Measurements from ENCODE around the gene GPRC5D.

GPRC5D gene

DNA sequence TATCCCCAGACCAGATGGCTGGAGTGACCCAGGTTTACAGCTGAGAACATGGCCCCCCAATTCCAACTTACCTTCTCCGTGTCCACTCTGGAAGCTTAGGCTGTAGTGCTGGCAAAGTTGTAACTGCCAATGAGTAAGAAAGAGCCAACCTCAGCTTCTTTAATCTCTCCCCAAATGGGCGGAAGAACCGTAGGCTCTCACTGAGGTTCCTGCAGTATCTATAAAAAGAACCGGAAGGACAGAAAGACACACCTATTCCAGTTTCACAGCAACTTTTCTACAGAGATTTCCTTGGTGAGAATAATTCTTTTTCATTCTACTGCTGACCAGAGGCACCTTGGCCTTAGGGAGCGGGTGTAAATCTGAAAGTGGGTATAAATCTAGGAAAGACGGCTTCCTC lies at the start of gene GPRC5D:
Gene GPRC5D (minus strand): TSS at position 135 of the 400 bp plus-strand sequence. CDS start 1,786 bp downstream, outside the sequence.
- DNase-seq = no peak

DNA sequence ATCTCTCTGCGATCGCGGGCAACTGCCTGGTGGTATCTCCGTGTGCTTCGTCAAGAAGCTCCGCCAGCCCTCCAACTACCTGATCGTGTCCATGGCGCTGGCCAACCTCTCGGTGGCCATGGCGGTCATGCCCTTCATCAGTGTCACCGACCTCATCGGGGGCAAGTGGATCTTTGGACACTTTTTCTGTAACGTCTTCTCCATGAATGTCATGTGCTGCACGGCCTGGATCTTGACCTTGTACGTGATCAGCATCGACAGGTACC lies 49.7 kb upstream of the GPRC5D start:
- DNase-seq = no peak

DNA sequence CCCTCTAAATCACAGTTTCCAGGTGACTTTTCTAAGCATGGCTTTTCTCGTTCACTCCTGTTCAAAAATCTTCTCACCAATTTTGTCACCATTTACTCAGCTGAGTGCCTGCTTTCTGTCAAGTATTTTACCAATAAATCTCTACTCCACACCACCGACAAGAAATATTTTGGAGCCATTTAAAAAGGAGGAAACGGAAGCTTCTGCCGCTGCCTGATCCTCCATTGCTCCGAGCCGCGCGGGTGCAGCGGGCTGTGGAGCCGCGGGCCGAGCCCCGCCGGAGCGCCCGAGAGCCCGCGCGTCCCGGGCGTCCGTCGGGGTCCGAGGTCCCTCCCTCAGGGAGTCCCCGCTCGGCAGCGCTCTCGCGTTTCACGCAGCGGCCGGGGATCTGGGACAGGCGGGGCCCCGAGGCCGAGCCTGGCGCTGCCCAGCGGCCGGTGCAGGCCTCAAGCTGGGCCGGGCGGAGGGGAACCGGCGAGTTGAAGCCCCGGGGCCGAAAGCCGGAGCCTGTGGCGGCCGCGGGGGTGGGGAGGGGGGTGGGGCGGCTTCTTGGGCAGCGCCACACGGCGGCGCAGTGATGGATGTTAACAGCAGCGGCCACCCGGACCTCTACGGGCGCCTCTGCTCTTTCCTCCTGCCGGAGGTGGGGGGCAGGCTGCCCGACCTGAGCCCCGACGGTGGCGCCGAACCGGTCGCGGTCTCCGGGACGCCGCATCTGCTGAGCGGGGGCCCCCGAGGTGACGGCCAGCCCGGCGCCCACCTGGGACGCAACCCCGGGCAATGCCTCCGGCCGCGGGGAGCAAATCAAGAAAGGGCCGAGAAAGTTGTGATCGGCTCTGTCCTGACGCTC lies 49.2 kb upstream of the GPRC5D start:
- peak in 1 of 2 experiments; percentile 30 for DNase-seq

DNA sequence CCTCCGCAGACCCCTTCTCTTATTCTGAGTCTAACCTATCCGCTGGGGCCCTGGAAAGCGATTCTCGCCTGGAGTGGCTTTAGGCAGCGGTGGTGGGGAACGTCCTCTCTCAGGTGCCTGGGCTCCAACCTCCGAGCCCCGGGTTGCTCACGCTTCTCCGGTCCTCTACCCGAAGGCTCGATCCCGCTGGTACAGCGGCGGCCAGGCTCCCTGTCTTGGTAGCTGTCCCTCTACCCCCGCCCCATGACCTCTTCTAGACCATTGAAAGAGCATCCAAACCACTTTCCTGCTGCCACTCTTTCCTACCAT lies 48.6 kb upstream of the GPRC5D start:
- DNase-seq = peak in 1 of 2 experiments; percentile 21

DNA sequence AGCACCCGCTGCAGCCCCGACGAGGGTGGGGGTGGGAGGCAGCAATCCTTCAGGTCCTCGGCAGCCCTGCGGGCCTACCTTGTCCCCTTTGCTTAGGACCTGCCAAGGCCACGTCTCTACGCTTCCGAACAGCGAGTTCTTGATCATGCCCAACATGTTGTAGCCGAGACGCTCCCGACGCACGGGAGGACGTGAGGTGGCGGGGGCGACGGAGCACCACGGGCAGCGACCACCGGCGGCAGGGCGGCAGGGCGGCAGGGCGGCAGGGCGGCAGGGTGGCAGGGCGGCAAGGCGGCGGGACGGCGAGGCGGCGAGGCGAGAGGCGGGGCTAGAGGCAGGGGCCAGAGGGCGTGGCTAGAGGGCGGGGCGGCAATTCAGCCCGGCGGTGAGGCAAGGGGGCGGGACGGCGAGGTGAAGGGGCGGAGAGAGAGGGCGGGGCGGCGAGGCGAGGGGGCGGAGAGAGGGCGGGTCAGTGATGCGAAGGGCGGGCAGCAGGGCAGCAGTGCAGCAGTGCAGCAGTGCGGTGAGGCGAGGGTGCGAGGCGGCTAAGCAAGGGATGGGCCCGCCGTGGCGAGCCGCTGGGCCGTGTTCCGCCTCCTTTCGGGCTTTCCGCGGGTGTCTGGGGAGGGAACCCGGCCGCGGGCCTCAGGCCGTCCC lies 48.1 kb upstream of the GPRC5D start, which contains the start of gene HEBP1:
Gene HEBP1 (minus strand): TSS at position 307 of the 657 bp plus-strand sequence. CDS start 151 bp downstream, at position 156.
- peak; percentile 91 to 98 for DNase-seq

DNA sequence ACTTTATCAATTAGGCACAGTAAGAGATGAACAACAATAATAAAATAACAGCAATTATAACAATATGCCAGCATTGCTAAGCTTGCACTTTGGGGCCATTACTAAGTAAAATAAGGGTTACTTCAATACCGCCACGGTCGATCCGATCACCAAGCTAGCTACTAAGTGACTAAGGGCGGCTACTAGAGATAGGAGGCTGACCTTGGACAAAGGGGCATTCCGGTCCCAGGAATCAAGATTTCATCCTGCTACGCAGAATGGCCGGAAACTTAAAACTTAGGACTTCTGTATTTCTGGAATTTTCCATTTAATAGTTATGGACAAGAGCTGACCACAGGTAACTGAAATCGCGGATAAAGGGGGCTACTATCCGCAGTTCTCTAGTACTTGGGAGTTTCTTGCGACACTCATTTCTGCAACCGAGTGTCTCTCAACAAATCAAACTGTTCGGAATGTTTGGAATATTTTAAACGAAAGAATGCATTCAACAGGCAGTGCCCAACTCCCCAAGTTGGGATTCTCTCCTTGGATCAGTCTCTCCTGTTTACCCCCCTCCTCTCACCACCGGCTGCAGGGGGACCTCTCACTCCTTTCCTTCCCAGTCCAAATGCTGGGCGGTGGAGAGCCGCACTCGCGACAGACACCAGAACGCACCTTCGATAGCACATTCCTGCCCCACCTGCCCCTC lies 47.4 kb upstream of the GPRC5D start:
- DNase-seq = no peak

DNA sequence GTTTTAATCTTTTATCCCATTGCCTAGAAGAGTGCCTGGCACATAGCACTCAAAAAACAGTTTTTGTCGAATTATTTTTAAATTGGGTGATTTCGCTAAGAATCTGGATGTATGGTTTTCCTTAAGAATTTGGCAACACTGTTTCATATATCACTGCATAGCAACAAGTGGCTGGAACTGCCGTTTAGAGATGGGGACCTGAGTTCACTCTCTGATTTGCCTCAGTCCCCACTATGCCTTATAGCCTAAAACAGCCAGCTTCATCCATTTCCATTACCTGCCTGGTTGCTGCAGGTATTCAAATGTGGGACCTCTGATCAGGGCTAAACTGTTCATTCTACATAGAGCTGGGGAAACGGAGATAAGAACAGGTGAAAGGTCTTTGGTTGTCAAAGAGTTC lies 46.3 kb upstream of the GPRC5D start:
- no peak for DNase-seq

DNA sequence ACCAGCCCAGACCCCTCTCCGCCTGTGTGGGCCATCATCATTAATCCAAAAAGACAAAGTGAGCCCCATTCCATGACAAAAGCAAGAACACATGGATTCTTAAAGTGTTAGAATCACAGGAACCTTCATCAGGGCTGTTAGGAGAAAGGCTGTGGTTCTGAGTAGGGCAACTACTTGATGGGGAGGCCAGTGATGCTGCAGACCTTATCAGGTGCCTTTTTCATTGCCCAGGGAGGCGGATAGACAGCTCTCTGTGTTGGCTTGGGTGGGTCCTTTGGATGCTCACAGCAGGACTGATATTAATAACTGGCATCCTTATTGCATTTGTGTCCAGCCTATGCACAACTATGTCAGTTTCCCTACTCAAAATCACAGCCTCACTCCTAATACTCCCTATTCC lies 45.8 kb upstream of the GPRC5D start:
- no peak for DNase-seq

DNA sequence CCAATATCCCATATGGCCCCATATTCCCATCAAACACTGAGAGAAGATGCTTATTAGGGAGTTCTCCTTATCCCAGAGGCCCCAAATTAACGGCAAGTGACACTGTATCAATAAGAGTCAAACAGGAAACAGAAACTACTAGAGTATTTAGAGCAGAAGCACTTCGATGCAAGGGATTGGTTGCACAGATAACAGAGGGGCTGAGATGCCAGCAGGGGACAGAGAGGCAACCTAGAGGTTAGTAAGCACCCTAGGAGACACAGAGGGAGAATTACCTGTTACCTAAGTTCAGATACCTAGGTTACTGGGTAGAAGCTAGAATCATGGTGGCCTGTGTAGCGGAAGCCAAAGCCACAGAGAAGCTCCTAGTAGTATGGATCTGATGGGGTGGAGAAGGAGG lies 45.2 kb upstream of the GPRC5D start:
- DNase-seq = no peak

DNA sequence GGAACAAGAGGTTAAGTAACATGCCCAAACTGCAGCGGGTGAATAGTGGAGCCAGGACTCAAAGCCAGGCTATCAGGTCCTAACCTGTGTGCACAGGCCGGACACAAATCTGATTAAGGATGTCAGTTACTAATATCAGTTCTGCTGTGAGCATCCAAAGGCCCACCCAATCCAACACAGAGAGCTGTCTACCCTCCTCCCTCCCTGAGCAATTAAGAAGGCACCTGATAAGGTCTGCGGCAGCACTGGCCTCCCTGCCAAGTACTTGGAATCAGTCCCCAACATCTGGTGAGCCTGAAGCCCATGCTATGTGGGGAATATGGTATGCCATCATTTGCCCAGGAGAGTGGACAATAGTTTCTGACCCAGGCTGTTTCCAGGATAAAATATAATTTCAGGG lies 44.2 kb upstream of the GPRC5D start:
- no peak for DNase-seq

DNA sequence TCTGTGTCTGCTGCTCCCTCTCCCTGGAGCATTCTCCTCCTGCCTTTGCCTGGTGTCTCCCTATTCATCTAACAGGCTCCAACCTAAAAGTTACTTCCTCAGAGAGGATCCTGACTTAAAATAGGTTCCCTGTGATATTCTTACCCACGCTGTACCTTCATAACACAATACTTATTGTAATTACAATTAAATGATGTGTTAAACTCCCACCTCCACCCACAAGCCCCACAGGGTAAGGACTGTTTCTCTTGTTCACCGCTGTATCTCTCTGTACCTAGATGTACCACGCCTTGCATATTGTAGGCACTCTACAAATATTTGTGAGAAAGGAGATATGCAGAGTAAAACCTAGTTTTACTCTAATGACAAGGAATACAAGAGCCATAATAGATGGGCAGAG lies 43.1 kb upstream of the GPRC5D start:
- no peak for DNase-seq

DNA sequence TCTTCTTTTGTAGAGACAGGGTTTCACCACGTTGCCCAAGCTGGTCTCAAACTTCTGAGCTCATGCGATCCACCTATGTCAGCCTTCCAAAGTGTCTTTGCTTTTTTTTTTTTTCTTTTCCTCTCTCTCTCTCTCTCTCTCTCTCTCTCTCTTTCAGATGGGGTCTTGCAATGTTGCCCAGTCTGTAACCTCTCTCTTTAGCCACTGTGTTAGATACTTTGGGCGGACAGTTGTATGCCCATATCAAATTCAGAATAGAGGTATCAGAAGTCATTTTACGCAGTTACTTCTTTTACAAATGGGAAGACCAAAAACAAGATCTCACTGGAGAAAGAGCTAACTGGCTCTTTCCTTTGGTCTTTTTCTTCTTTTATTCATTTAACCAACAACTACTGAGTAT lies 41.4 kb upstream of the GPRC5D start:
- no peak for DNase-seq

DNA sequence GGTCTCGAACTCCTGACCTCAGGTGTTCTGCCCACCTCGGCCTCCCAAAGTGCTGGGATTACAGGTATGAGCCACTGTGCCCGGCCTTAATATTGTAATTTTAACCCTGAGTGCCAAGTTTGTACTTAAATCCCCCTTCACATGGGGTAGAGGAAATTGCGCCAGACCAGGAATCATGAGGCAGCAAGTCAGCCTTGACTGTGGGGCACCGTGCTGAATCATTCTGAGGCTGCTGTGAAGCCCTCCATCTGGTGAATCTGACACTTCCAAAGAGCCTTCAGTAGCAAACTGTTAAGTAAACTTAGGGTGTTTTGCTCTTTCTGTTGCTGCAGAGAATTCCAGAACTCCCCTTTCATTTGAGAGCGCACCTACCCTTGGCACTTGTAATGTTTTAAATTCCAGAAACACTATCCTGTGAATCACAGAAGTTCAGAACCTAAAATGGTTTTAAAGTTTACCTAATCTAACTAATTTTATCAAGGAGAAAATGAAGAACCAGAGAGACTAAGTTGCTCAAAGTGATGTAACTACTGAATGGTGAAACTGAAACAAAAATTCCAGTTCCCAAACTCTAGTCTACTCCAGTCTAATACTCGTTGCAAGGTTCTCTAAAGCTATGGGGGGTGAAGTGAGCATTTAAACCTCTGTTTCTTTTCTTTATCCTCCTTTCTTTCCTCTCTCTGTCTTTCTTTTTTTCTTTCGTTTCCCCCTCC lies 40.6 kb upstream of the GPRC5D start:
- no peak for DNase-seq

DNA sequence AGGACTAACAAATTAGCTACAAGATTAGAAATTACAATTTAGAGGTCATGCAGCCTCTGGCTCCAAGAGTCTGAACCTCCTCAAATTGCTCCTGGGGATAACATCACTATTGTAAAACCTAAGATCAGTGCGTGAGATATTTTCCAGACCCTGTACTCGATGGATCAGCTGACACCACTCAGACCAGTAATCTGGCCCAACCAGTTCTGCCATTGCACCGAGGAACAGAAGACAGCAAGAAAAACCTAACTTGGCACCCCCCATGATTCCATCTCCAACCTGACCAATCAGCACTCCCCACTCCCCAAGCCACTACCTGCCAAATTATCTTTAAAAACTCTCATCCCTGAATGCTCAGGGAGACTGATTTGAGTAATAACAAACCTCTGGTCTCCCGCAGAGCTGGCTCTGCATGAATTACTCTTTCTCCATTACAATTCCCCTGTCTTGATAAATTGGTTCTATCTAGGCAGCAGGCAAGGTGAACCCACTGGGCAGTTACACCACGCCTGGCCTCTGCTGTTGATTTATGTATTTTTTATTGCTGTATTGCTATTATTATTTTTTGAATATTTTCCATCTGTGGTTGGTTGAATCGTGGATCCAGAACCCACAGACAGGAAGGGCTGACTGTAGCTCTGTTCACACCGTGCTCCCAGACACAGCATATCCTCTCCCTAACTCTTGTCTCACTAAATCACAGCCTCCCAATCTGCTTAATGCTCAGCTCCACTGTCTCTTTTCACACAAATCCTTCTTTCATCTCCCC lies 38.9 kb upstream of the GPRC5D start:
- no peak for DNase-seq

DNA sequence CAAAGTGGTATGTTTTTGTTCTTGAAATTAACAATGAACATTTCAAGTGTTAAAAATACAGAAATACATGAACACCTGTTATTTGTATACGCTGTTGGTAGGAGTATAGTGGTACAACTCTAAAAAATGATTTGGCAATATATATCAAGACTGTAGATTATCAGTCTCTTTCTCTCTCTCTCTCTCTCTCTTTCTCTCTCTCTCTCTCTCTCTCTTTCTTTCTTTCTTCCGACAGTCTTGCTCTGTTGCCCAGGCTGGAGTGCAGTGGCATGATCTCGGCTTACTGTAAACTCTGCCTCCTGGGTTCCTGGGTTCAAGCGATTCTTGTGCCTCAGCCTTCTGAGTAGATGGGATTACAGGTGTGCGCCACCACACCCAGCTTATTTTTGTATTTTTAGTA lies 35.5 kb upstream of the GPRC5D start:
- DNase-seq = no peak

DNA sequence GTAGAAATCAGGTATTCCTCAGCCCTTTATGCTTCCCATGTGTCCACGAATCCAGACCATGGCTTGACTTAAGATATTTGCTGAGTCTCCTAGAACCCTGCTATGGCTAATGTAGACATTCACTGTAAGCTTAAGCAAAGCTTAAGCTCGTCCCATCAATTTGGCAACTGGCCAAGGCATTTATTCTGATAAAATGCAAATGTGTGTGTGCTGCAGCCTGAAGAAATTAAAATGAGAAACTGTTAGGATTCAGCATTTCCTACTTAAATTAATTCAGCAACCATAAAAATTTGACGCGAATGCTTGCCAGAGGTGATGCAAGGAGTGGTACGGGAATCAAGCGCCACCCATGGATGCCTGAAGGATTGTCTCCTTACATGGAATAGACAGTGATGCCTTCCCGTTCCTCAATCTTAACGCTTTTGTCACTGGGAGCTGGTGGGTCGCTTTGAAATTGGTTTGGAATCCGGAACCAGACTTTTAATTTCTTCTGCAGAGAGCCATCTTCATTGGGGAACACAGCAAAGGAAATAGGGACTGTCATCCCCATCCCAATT lies 34.9 kb upstream of the GPRC5D start:
- no peak for DNase-seq

DNA sequence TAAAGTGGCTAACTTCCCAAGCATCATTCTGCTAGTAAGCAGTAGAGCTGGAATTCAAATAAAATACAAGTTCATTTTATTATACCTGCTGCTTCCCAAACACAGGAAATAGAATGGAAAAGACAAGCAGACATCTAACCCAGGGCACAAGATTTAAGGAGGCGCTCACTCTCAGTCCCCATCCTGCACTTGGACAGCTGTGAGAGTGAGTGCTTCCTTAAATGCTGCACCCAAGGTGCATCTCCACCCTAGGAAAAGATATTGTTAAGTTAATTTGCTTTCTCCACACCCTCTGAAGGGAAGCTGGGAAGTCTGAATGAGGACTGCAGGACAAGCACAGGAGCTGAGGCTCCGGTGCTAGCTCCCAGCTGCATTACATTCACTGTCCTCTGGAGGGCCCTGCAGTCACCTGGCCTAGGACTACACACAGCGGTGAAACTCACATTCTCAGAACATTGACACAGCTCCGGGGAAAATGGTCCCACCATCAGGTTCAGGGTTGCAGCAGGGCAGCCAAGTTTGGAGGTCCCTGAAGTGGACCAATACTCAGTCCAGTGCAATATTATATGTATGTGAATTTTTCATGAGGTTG lies 33.9 kb upstream of the GPRC5D start:
- DNase-seq = no peak

DNA sequence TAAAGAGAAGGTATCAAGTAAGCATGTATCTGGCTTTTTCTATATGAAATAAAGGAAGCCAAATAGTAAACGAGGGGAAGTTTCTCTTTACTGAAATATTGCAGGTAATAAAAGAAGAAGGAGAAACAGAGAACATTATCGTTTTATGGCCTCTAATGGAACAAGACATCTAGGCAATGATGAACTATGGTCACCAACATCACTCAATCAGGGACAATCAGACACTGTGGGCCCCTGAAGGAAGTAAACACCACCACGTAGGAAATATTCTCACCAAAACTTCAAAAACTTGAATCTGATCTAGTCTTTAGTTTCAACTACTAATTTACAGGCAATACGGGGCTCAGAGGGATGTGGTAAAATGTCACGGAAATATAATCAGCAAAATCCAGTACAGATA lies 32.2 kb upstream of the GPRC5D start:
- DNase-seq = no peak

DNA sequence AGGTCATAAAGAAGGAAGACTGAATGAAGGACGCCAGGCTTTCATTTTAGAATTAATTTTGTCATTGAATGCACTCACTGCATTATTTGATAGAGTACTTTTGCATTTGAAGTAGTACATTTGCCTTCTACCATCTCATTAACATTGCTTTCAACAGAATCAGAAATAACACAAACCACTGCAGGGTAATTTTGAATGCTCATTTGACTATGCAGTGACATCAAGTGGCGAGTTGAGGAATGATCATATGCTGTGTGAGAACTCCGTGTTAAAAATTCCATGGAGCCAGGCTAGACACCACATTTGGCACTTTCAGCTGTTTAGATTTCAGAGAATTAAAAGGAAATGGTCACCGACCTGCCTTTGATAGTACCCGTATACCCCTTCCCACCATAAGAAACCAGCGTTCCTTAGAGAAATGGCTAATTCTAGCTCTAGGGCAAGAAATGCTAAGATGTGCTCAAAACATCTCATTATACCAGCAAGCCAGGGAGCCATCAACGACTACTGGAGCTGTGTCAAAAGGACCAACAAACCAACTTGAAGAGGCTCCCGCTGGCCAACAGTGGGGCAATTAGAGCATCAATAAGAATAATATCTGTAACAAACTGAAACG lies 31.6 kb upstream of the GPRC5D start:
- DNase-seq = no peak

DNA sequence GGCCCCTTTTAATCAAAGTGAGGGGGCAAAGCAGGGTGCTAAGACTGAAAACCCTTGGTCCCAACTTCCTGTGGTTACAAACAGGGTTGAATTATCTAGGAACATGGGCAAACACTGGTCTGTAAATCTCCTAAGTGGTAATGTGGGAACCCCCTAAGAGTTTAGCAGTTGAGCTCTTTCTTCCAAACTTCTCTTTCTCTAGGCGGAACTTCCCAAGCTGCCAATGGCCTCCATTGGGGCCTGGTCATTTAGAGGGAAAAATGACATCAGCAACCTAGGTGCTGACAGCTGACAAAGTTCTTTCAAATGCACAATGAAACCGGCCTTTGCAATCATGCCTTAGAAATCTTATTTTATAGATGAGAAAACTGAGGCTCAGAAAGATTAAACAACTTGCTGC lies 30.4 kb upstream of the GPRC5D start:
- DNase-seq = no peak

DNA sequence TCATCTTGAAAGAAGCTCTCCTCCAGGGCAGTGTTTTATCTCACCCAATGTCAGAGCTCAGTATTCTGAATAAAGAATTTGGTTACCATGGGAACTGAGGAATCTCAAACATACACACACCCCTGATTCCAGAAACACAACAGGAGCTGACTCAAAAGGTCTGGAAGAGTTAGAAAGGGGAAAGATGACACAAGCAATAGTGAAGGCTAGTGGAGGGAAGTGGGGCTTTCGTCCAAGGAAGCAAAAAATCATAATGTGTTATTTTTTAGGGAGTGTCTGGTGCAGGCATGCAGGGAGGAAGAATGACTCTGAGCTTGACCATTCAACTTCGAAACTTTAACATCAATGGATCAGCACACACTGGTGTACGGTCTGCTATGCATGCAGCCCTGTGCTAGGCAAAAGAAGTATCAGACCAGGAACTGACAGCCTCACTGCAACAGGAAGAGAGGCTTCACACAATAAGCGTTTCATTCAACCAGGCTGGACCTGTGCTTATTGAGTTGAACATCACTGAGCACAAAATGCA lies 27.8 kb upstream of the GPRC5D start:
- no peak for DNase-seq

Data from stimulated activated CD4-positive, alpha-beta T cell treated with anti-CD3 and anti-CD28 coated beads, Interleukin-4, amount 100 ng/mL, for 4 hours (primary cell).